ENCODE data around the gene ZNF320. TPM values are rescaled to one million over a fixed set of nuclear protein-coding genes. Genes with fewer than 3 reads are reported as not detected.
A peak's percentile ranks its signal among the peaks of the same experiment; 100 is the strongest.

The ZNF320 gene
- total and polyA plus RNA-seq, 2 experiments from 2014 or later, result 13.6 to 32.3 TPM

DNA sequence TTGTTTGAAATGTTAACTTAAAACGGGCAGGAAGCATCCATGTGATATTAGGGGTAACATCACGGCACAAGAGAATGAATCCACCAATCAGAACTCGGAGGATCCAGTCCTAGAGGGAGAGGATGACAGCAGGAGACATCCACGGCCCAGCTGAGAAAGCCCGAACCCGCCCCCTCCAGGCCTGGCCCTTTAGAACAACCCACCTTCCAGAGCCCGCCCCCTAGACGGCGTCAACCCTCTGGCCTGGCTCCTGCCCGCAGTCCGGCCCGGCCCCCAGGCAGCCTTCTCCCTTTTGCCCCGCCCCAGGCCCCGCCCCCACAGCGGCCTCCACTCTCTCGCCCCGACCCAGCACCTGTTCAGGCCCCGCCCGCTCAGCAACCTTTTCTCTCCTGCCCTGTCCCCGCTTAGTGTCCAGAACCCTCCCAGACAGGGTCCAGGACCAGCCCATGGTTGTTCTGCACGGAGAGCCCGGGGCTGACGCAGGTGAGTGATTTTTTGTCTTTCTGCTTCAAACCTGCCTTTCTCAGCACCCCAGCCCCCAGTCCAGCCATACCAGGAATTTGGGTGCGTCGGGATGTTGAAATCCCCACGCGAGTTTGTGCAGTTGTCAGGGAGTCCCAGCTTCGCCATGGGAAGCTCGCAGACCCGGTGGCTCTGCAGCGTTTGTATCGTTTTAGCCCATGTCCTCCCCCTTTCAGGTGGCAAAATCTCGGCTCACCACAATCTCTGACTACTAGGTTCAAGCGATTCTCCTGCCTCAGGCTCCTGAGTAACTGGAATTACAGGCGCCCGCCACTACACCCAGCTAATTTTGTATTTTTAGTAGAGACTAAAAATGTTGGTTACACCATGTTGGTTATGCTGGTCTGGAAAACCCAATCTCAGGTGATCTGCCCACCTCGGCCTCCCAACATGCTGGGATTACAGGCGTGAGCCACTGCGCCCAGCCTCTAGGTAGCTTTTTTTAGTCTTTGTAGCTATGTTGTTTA, 49.2 kb upstream of the ZNF320 start (continued):
- TF ChIP-seq CTCF (conservative IDR thresholded peaks at IDR 0.05; ENCODE audit: low read depth in 2 of 2) (0 out of 4 replicates have a peak, but pooled peaks of 1 of the 2 experiments have one; percentile 13), POLR2AphosphoS5 (IDR thresholded peaks at IDR 0.05; ENCODE audit: low read depth) (no peak), CREB1 (CRISPR knock-in tag; IDR thresholded peaks at IDR 0.05; ENCODE audit: low read depth) (0 out of 2 replicates have a peak, but pooled peaks have one; percentile 17), STAT1 (IDR thresholded peaks at IDR 0.05; ENCODE audit: unreplicated experiment) (no peak), EZH2 (IDR thresholded peaks at IDR 0.05; ENCODE audit: low read depth, unreplicated experiment) (no peak), JUNB (IDR thresholded peaks at IDR 0.05; ENCODE audit: unreplicated experiment) (no peak), ETS1 (IDR thresholded peaks at IDR 0.05) (no peak)

DNA sequence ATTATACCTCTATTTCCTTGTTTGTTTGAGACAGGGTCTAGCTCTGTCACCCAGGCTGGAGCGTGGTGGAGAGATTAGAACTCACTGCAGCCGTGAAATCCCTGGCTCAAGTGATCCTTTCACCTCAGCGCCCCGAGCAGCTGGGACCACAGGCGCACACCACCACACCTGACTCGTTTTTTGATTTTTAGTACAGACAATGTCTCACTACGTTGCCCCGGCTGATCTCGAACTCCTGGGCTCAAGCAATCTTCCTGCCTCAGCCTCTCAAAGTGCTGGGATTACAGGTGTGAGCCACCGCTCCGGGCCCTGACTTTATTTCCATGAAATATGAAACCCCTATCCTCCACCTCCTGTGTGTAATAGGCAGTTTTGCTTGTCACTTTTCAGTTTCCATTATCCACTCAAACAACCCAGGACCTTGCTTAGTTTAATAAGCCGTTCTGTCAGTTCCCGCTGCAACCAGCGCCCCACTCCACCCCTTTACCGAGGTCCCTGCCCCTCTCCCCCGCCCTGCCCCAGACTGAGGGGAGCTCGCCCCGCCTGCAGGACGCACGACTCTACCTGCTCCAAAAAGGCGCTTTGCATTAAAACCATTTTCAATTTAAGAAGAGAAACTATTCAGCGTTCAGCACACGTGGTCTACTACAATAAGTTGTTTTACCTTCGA, 48.4 kb upstream of the ZNF320 start:
- Histone ChIP-seq H3K36me3 (ENCODE audit: insufficient read depth) (peaks cover 23% of the 10 kb centered on the region), H3K27ac (ENCODE audit: low read depth) (peak overlapping the region; percentile 99; the same call in 1 of the 2 replicates), H3K9me2 (ENCODE audit: insufficient read depth) (no peaks in the 10 kb centered on the region), H3K4me2 (peak overlapping the region; percentile 56), H3K79me2 (replicated peaks; ENCODE audit: insufficient read depth) (peaks cover 7% of the 10 kb centered on the region), H3K27me3 (ENCODE audit: insufficient read depth) (no peaks in the 10 kb centered on the region), H3K4me1 (ENCODE audit: insufficient read depth) (peaks cover 33% of the 10 kb centered on the region), H4K20me1 (replicated peaks; ENCODE audit: insufficient read depth) (peaks cover 2% of the 10 kb centered on the region; the same call in 1 of the 2 replicates), H3K4me3 (peak overlapping the region; percentile 49), H2AFZ (no peak overlapping the region), H3F3A (replicated peaks; ENCODE audit: low read depth) (peaks cover 13% of the 10 kb centered on the region)
- ATAC-seq (peak; percentile 29), DNase-seq (ENCODE audit: low spot score) (no peak)
- Mint-ChIP-seq H3K36me3 (ENCODE audit: low read depth) (peaks cover 42% of the 10 kb centered on the region), H3K9me3 (peaks cover 43% of the 10 kb centered on the region), H3K27ac (no peak overlapping the region), H3K4me3 (peak overlapping the region; percentile 69), H3K27me3 (ENCODE audit: insufficient read depth, low read depth, poor library complexity) (peaks cover 11% of the 10 kb centered on the region), H3K4me1 (peaks cover 34% of the 10 kb centered on the region)
- TF ChIP-seq NANOG (IDR thresholded peaks at IDR 0.05; ENCODE audit: borderline replicate concordance), result no peak
- no peak for TF ChIP-seq ZNF114 (CRISPR knock-in tag; IDR thresholded peaks at IDR 0.05)
- TF ChIP-seq, protein P1, sequence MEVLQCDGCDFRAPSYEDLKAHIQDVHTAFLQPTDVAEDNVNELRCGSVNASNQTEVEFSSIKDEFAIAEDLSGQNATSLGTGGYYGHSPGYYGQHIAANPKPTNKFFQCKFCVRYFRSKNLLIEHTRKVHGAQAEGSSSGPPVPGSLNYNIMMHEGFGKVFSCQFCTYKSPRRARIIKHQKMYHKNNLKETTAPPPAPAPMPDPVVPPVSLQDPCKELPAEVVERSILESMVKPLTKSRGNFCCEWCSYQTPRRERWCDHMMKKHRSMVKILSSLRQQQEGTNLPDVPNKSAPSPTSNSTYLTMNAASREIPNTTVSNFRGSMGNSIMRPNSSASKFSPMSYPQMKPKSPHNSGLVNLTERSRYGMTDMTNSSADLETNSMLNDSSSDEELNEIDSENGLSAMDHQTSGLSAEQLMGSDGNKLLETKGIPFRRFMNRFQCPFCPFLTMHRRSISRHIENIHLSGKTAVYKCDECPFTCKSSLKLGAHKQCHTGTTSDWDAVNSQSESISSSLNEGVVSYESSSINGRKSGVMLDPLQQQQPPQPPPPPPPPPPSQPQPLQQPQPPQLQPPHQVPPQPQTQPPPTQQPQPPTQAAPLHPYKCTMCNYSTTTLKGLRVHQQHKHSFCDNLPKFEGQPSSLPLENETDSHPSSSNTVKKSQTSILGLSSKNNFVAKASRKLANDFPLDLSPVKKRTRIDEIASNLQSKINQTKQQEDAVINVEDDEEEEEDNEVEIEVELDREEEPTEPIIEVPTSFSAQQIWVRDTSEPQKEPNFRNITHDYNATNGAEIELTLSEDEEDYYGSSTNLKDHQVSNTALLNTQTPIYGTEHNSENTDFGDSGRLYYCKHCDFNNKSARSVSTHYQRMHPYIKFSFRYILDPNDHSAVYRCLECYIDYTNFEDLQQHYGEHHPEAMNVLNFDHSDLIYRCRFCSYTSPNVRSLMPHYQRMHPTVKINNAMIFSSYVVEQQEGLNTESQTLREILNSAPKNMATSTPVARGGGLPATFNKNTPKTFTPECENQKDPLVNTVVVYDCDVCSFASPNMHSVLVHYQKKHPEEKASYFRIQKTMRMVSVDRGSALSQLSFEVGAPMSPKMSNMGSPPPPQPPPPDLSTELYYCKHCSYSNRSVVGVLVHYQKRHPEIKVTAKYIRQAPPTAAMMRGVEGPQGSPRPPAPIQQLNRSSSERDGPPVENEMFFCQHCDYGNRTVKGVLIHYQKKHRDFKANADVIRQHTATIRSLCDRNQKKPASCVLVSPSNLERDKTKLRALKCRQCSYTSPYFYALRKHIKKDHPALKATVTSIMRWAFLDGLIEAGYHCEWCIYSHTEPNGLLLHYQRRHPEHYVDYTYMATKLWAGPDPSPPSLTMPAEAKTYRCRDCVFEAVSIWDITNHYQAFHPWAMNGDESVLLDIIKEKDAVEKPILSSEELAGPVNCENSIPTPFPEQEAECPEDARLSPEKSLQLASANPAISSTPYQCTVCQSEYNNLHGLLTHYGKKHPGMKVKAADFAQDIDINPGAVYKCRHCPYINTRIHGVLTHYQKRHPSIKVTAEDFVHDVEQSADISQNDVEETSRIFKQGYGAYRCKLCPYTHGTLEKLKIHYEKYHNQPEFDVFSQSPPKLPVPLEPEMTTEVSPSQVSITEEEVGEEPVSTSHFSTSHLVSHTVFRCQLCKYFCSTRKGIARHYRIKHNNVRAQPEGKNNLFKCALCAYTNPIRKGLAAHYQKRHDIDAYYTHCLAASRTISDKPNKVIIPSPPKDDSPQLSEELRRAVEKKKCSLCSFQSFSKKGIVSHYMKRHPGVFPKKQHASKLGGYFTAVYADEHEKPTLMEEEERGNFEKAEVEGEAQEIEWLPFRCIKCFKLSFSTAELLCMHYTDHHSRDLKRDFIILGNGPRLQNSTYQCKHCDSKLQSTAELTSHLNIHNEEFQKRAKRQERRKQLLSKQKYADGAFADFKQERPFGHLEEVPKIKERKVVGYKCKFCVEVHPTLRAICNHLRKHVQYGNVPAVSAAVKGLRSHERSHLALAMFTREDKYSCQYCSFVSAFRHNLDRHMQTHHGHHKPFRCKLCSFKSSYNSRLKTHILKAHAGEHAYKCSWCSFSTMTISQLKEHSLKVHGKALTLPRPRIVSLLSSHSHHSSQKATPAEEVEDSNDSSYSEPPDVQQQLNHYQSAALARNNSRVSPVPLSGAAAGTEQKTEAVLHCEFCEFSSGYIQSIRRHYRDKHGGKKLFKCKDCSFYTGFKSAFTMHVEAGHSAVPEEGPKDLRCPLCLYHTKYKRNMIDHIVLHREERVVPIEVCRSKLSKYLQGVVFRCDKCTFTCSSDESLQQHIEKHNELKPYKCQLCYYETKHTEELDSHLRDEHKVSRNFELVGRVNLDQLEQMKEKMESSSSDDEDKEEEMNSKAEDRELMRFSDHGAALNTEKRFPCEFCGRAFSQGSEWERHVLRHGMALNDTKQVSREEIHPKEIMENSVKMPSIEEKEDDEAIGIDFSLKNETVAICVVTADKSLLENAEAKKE (CRISPR knock-in tag; IDR thresholded peaks at IDR 0.05), result no peak
- no peak for TF ChIP-seq ZNF331 (CRISPR knock-in tag; IDR thresholded peaks at IDR 0.05; ENCODE audit: low read depth)
- TF ChIP-seq POLR2AphosphoS5 (IDR thresholded peaks at IDR 0.05; ENCODE audit: low read depth), result no peak
- no peak for TF ChIP-seq STAT1 (IDR thresholded peaks at IDR 0.05; ENCODE audit: unreplicated experiment)
- no peak for TF ChIP-seq EZH2 (IDR thresholded peaks at IDR 0.05; ENCODE audit: low read depth, unreplicated experiment)
- no peak for TF ChIP-seq EZH2phosphoT487 (IDR thresholded peaks at IDR 0.05; ENCODE audit: unreplicated experiment)

All from GM23338 (cell line).